Right atrium auricular region (tissue), 2 donors: ENCODE measurements around the gene CTTN. TPM values are rescaled to one million over a fixed set of nuclear protein-coding genes. Genes with fewer than 3 reads are reported as not detected.

Experiments
- DNase-seq: peaks from one replicate; pipeline ENCODE4 v3.0.0-alpha.2; 2019; ENCODE audit warnings: low spot score
- H3K27ac ChIP-seq, 2 donors: fragments of 200-600 bp; sonication (generic); 1 replicate in 1 of 2; 2 replicates in 1 of 2; pipeline ENCODE4 v1.5.1; 2016 to 2019
- H3K27me3 ChIP-seq, 2 donors: fragments of 200-600 bp; sonication (generic); one replicate each; pipeline versions ENCODE4 v1.5.1 to v1.6.0; 2017 to 2019
- H3K36me3 ChIP-seq: fragments of 200-600 bp; sonication (generic); one replicate; pipeline ENCODE4 v1.5.1; 2016
- H3K4me1 ChIP-seq, 2 donors: fragments of 200-600 bp; sonication (generic); one replicate each; pipeline versions ENCODE4 v1.5.1 to v1.6.0; 2017 to 2019
- H3K4me3 ChIP-seq, 2 donors: fragments of 200-600 bp; sonication (generic); 1 replicate in 1 of 2; 2 replicates in 1 of 2; pipeline ENCODE4 v1.5.1; 2017 to 2019; ENCODE audit warnings: mild to moderate bottlenecking in 1 of 2, moderate library complexity in 1 of 2
- H3K9me3 ChIP-seq, 2 donors: fragments of 200-600 bp; sonication (generic); one replicate each; pipeline ENCODE4 v1.5.1; 2019
- CTCF ChIP-seq, 2 donors: fragments of 200-600 bp; sonication (generic); IDR thresholded peaks; one replicate each; pipeline ENCODE4 v1.5.1; 2019; ENCODE audit warnings: antibody characterized with exemption in 2 of 2
- total RNA-seq, 2 donors: library from RNA; depleted of rRNA; stranded (reverse); fragments of >200 nt; gene quantifications; one replicate each; pipeline ENCODE4 v1.1.0, GENCODE V29; 2016

The CTTN gene
- total RNA-seq, 2 donors from 2014 or later: 67.0 to 99.2 TPM

GRCh38 chr11:70458736-70459135, 60.4 kb downstream of the CTTN start:
- Histone ChIP-seq H3K27ac (no peak overlapping the region), H3K4me1 (peaks cover 0 to 5% of the 10 kb centered on the region in 2 donors), H3K9me3 (no peaks in the 10 kb centered on the region), H3K36me3 (no peaks in the 10 kb centered on the region), H3K27me3 (no peaks in the 10 kb centered on the region), H3K4me3 (no peak overlapping the region)
- no peak for DNase-seq
- TF ChIP-seq CTCF (IDR thresholded peaks at IDR 0.05): no peak

GRCh38 chr11:70460111-70460510, 61.8 kb downstream of the CTTN start:
- H3K27me3 ChIP-seq: no peaks in the 10 kb centered on the region
- no peak overlapping the region for H3K4me3 ChIP-seq
- no peaks in the 10 kb centered on the region for H3K36me3 ChIP-seq
- TF ChIP-seq CTCF (IDR thresholded peaks at IDR 0.05): no peak
- no peak for DNase-seq
- H3K27ac ChIP-seq: no peak overlapping the region
- peaks cover 0 to 5% of the 10 kb centered on the region in 2 donors for H3K4me1 ChIP-seq
- no peaks in the 10 kb centered on the region for H3K9me3 ChIP-seq

- Histone ChIP-seq H3K27ac (no peak overlapping the region), H3K27me3 (no peaks in the 10 kb centered on the region), H3K9me3 (no peaks in the 10 kb centered on the region), H3K4me3 (no peak overlapping the region), H3K36me3 (no peaks in the 10 kb centered on the region), H3K4me1 (peaks cover 0 to 5% of the 10 kb centered on the region in 2 donors)
- no peak for DNase-seq
- no peak for TF ChIP-seq CTCF (IDR thresholded peaks at IDR 0.05)
Measured at GRCh38 chr11:70460964-70461363, 62.6 kb downstream of the CTTN start.

GRCh38 chr11:70462818-70463477, 64.6 kb downstream of the CTTN start:
- no peak for TF ChIP-seq CTCF (IDR thresholded peaks at IDR 0.05)
- Histone ChIP-seq H3K9me3 (no peaks in the 10 kb centered on the region), H3K27ac (no peak overlapping the region), H3K36me3 (no peaks in the 10 kb centered on the region), H3K27me3 (no peaks in the 10 kb centered on the region), H3K4me1 (no peaks in the 10 kb centered on the region), H3K4me3 (no peak overlapping the region)
- DNase-seq: no peak

- Histone ChIP-seq H3K27ac (no peak overlapping the region), H3K27me3 (no peaks in the 10 kb centered on the region), H3K4me1 (no peaks in the 10 kb centered on the region), H3K9me3 (no peaks in the 10 kb centered on the region), H3K36me3 (no peaks in the 10 kb centered on the region), H3K4me3 (no peak overlapping the region)
- DNase-seq: no peak
- no peak for TF ChIP-seq CTCF (IDR thresholded peaks at IDR 0.05)
Measured at GRCh38 chr11:70463478-70464255, 65.3 kb downstream of the CTTN start.
